Naive thymus-derived CD8-positive, alpha-beta T cell (primary cell): Measurements from ENCODE around the gene KRTAP2-2. TPM values are rescaled to one million over a fixed set of nuclear protein-coding genes. Genes with fewer than 3 reads are reported as not detected.
"Not testable (repeated sequence)": the region's sequence is repeated elsewhere in the genome, so short reads cannot be mapped to it uniquely, and the experiment has no call there.

Source experiments
- ATAC-seq, 2 donors: fragments of 150-1000 bp; cut with Tn5 transposase in 1 of 2; sonication (Bioruptor Pico), chemical (Tn5 transposase) in 1 of 2; 1 replicate in 1 of 2; 2 replicates in 1 of 2; pipeline ENCODE4 v1.10.0; 2021; ENCODE audit warnings: mild to moderate bottlenecking in 2 of 2, moderate library complexity in 2 of 2
- POLR2A ChIA-PET: fragments of 350-600 bp; sonication (Branson Sonifier 250); formaldehyde crosslinking; loops from one replicate; lab custom pipeline; 2021; ENCODE audit warnings: antibody characterized with exemption; lab: Charles Lee
- DNase-seq, 10 donors: peaks; one replicate each; pipeline versions ENCODE4 v3.0.0 to v3.0.0-alpha.2; 2020 to 2022
- H3K27ac Mint-ChIP-seq, 10 donors: one replicate each; pipeline ENCODE4 v1.8.0; 2020 to 2022; ENCODE audit warnings: mild to moderate bottlenecking in 10 of 10, mixed read lengths in 10 of 10, moderate library complexity in 4 of 10, inconsistent platforms in 1 of 10
- H3K27me3 Mint-ChIP-seq, 5 donors: one replicate each; pipeline ENCODE4 v1.8.0; 2021 to 2022; ENCODE audit warnings: mixed read lengths in 5 of 5
- H3K36me3 Mint-ChIP-seq, 3 donors: one replicate each; pipeline ENCODE4 v1.8.0; 2020 to 2022; ENCODE audit warnings: mixed read lengths in 3 of 3, mild to moderate bottlenecking in 2 of 3, inconsistent platforms in 1 of 3
- H3K4me1 Mint-ChIP-seq, 4 donors: one replicate each; pipeline ENCODE4 v1.8.0; 2021 to 2022; ENCODE audit warnings: mixed read lengths in 4 of 4
- H3K4me3 Mint-ChIP-seq, 10 donors: one replicate each; pipeline ENCODE4 v1.8.0; 2020 to 2022; ENCODE audit warnings: mild to moderate bottlenecking in 10 of 10, mixed read lengths in 10 of 10, moderate library complexity in 6 of 10, inconsistent platforms in 1 of 10
- H3K9me3 Mint-ChIP-seq, 9 donors: one replicate each; pipeline ENCODE4 v1.8.0; 2020 to 2022; ENCODE audit warnings: mixed read lengths in 9 of 9, mild to moderate bottlenecking in 3 of 9, inconsistent platforms in 1 of 9, moderate library complexity in 1 of 9
- polyA plus RNA-seq, 3 donors: library from polyadenylated mRNA; unstranded; fragments of 300-500 nt; fragmentation: Illumina TruSeq; gene quantifications; one replicate each; pipeline ENCODE4 v1.2.3, GENCODE V29; 2021
- total RNA-seq, 8 experiments: library from RNA in 2 of 8; stranded (reverse) in 2 of 8; gene quantifications; one replicate each; pipeline ENCODE4 v1.2.3 and lab custom pipeline; 2021 to 2026

KRTAP2-2 gene
- total and polyA plus RNA-seq, 5 experiments from 2014 or later: not detected

DNA sequence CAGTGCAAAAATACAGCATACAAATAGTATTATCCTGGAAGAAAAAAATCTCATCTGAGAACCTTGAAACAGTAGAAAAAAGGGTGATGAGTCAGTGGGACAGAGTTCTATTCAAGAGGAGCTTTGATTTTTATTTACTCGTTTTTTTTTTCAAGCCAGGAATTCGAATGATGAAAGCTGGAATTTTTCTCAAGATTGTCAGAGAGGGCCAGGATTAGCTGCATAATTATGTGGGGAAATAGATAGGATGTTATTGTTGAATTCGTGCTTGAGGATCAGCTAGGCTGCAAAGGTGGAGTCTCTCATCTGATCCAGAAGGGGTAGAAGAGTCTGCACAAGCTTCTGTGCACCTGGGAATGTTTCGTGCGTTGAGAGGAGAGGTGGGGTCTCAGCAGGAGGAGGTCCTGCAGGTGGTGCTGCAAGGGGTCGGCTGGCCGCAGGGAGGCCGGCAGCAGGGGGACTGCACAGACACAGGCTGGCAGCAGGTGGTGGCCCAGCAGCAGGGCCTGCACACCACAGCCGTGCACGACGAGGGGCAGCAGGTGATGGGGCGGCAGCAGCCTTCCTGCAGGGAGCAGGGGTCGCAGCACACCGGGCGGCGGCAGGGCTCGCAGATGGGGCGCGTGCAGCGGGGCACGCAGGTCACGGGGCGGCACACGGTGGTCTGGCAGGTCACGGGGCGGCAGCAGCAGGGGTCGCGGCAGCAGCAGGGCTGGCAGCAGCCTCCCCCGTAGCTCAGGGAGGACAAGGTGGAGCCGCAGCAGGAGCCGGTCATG lies 4.4 kb upstream of the KRTAP2-2 start:
- H3K4me3 Mint-ChIP-seq, H3K4me1 Mint-ChIP-seq, H3K36me3 Mint-ChIP-seq, H3K9me3 Mint-ChIP-seq, POLR2A ChIA-PET, DNase-seq, ATAC-seq: not testable (repeated sequence)
- H3K27ac Mint-ChIP-seq: peak overlapping the region in 1 of 10 donors; percentile 6
- peaks cover 14 to 56% (median 30%) of the 10 kb centered on the region in 5 donors for H3K27me3 Mint-ChIP-seq

DNA sequence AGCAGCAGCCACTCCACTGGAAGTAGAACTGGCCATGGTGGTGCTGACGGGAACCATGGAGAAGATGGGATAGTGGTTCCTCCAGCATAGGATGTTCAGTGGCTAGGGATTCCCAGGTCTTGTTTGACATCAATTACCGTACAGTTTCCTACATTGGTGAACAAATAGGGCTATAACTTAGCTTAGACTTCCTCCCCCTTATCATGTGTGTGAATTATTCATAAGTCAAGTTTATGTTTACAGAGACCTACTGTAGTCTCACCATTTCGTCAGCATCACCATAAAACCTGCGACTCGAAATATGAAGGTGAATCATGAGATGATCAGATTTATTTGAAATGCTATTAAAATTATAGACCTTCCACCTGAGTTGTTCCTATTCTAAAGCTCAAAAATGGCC lies 3.7 kb upstream of the KRTAP2-2 start:
- DNase-seq (no peak), ATAC-seq (no peak)
- Mint-ChIP-seq H3K27me3 (peaks cover 14 to 53% (median 27%) of the 10 kb centered on the region in 5 donors), H3K9me3 (peaks cover 0 to 7% (median 0%) of the 10 kb centered on the region in 9 donors), H3K4me1 (no peaks in the 10 kb centered on the region), H3K4me3 (no peak overlapping the region), H3K36me3 (peaks cover 0 to 7% (median 4%) of the 10 kb centered on the region in 3 donors), H3K27ac (no peak overlapping the region)
- POLR2A ChIA-PET: no interaction called here

DNA sequence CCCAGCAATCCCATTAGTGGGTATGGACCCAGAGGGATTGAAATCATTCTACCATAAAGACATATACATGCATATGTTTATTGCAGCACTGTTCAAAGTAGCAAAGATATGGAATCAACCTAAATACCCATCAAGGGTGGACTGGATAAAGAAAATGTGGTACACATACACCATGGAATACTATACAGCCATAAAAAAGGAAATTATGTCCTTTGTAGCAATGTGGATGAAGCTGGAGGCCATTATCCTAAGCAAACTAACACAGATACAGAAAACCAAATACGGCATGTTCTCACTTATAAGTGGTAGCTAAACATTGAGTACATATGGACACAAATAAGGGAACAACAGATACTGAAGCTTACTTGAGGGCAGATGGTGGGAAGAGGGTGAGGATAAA lies 2.5 kb upstream of the KRTAP2-2 start:
- Mint-ChIP-seq H3K36me3 (peaks cover 0 to 7% (median 6%) of the 10 kb centered on the region in 3 donors), H3K27ac (no peak overlapping the region), H3K27me3 (peaks cover 14 to 52% (median 25%) of the 10 kb centered on the region in 5 donors), H3K9me3 (peaks cover 0 to 7% (median 0%) of the 10 kb centered on the region in 9 donors), H3K4me3 (no peak overlapping the region), H3K4me1 (no peaks in the 10 kb centered on the region)
- ATAC-seq (no peak), DNase-seq (no peak)
- POLR2A ChIA-PET: no interaction called here

DNA sequence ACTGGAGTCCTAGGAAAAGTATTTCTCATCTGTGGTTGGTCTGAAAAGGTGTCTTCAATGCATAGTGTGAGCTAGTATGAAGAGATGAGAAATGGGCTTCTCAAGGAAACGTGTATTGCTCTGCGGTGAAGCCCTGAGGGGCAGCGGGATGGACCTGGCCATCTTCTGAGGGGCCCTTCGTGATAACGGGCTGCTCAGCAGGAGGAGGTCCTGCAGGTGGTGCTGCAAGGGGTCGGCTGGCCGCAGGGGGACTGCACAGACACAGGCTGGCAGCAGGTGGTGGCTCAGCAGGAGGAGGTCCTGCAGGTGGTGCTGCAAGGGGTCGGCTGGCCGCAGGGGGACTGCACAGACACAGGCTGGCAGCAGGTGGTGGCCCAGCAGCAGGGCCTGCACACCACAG lies 474 bp downstream of the KRTAP2-2 start:
- POLR2A ChIA-PET, H3K9me3 Mint-ChIP-seq, DNase-seq, H3K27ac Mint-ChIP-seq, H3K36me3 Mint-ChIP-seq, H3K4me1 Mint-ChIP-seq, ATAC-seq, H3K4me3 Mint-ChIP-seq: not testable (repeated sequence)
- peaks cover 9 to 36% (median 18%) of the 10 kb centered on the region in 5 donors for H3K27me3 Mint-ChIP-seq

DNA sequence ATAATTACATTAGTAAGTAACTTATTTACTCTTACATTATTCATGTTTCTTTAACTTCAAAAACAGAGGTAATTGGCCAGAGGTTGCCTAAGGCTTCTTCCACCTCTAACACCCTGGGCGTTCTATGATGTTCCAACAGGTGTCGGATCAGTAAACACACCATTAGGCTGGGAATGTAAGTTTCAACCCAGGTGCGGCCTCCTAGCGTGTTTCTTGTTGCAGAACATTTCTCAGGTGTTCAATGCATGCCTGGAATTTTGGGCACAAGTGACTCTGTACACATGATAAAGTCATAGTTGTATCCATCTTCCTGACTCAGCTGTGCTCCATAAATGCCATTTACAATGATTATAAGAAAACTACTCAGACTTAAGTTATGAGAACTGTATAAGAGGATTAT lies 1.0 kb downstream of the KRTAP2-2 start:
- POLR2A ChIA-PET: no interaction called here
- H3K4me3 Mint-ChIP-seq: no peak overlapping the region
- H3K27ac Mint-ChIP-seq: no peak overlapping the region
- H3K9me3 Mint-ChIP-seq: peaks cover 0 to 7% (median 0%) of the 10 kb centered on the region in 9 donors
- H3K36me3 Mint-ChIP-seq: peaks cover 0 to 7% (median 6%) of the 10 kb centered on the region in 3 donors
- no peak for ATAC-seq
- peaks cover 6 to 31% (median 14%) of the 10 kb centered on the region in 5 donors for H3K27me3 Mint-ChIP-seq
- no peak for DNase-seq
- no peaks in the 10 kb centered on the region for H3K4me1 Mint-ChIP-seq

DNA sequence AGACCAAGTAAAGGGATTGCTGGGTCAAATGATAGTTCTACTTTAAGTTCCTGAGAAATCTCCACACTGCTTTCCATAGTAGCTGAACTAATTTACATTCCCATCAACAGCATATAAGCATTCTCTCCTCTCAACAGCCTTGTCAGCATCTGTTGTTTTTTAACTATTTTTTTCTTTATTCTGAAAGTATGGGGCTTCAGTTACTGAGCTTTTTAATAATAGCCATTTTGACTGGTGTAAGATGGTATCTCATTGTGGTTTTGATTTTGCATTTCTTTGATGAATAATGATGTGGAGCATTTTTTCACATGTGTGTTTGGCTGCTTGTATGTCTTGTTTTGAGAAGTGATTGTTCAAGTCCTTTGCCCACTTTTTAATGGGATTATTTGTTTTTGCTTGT lies 2.5 kb downstream of the KRTAP2-2 start:
- Mint-ChIP-seq H3K4me3 (no peak overlapping the region), H3K4me1 (no peaks in the 10 kb centered on the region), H3K27ac (no peak overlapping the region), H3K36me3 (peaks cover 0 to 6% (median 5%) of the 10 kb centered on the region in 3 donors), H3K9me3 (peaks cover 0 to 5% (median 0%) of the 10 kb centered on the region in 9 donors), H3K27me3 (peaks cover 8 to 22% (median 15%) of the 10 kb centered on the region in 5 donors)
- ATAC-seq (no peak), DNase-seq (no peak)
- POLR2A ChIA-PET: no interaction called here

DNA sequence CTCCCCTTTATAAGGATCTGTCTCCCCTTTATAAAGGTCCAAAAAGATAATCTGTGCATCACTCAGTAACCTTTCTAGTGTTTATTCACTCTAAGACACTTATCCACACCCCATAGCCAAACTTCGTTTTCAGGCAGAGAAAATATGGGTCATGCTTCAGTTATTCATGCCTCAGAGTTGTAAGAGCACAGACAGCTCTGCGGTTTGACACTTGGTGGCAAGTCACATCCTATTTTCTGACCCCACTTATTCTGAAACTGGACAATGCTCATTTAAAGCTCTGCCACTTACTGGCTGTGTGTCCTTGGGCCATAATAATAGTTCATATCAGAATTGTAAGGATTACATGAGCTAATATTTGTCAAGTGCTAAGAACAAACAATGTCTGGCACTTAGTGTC lies 5.9 kb downstream of the KRTAP2-2 start:
- ATAC-seq (no peak), DNase-seq (no peak)
- Mint-ChIP-seq H3K4me1 (peaks cover 0 to 4% (median 2%) of the 10 kb centered on the region in 4 donors), H3K27me3 (peaks cover 5 to 24% (median 13%) of the 10 kb centered on the region in 5 donors), H3K9me3 (peaks cover 0 to 3% (median 2%) of the 10 kb centered on the region in 9 donors), H3K27ac (no peak overlapping the region), H3K4me3 (no peak overlapping the region), H3K36me3 (peaks cover 0 to 2% (median 0%) of the 10 kb centered on the region in 3 donors)
- POLR2A ChIA-PET: no interaction called here

DNA sequence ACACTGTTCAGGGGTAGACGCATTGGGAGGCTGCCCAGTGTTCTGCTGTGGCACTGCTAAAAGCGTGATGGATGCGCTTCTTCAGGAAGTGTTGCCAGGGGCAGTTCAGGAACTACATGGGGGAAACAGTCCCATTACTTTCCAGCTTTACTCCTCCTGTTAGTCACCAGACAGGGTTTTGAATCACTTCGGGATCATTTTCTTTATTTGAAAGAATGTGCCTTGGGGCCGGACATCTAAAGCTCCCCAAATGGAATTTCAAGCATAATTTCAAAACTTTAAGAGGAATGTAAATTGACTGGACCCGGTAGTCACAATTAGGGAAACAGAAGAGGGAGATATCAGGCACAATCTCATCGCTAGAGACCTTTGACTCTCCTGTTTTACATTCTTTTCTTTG lies 6.6 kb downstream of the KRTAP2-2 start:
- Mint-ChIP-seq H3K4me1 (peaks cover 0 to 5% (median 2%) of the 10 kb centered on the region in 4 donors), H3K9me3 (peaks cover under 1 to 10% (median 5%) of the 10 kb centered on the region in 9 donors), H3K4me3 (no peak overlapping the region), H3K27me3 (peaks cover 5 to 24% (median 13%) of the 10 kb centered on the region in 5 donors), H3K27ac (no peak overlapping the region), H3K36me3 (peaks cover 0 to 3% (median 1%) of the 10 kb centered on the region in 3 donors)
- POLR2A ChIA-PET: no interaction called here
- no peak for ATAC-seq
- DNase-seq: no peak

DNA sequence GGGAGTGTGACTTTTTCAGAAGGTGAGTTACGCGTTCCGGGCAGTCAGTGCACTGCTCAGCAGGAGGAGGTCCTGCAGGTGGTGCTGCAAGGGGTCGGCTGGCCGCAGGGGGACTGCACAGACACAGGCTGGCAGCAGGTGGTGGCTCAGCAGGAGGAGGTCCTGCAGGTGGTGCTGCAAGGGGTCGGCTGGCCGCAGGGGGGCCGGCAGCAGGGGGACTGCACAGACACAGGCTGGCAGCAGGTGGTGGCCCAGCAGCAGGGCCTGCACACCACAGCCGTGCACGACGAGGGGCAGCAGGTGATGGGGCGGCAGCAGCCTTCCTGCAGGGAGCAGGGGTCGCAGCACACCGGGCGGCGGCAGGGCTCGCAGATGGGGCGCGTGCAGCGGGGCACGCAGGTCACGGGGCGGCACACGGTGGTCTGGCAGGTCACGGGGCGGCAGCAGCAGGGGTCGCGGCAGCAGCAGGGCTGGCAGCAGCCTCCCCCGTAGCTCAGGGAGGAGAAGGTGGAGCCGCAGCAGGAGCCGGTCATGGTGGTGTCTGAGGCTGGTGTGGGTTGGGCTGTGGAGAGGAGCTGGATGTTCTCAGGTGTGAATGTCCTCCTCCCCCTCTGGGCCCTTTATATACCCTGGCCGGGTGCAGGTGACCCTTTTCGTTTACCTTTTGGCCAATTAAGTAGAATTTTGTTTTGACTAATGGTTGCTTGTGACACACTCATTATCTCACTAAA lies 8.1 kb downstream of the KRTAP2-2 start, which contains the start of gene KRTAP2-1:
Gene KRTAP2-1, minus strand, starts transcription at position 582 of the 731 bp plus-strand sequence. Its CDS starts 49 bp downstream, at position 533.
- DNase-seq, H3K4me1 Mint-ChIP-seq, H3K36me3 Mint-ChIP-seq, ATAC-seq, H3K4me3 Mint-ChIP-seq: not testable (repeated sequence)
- Mint-ChIP-seq H3K27me3 (peaks cover 5 to 24% (median 13%) of the 10 kb centered on the region in 5 donors), H3K27ac (peak within 1 kb of the TSS in 1 of 10 donors; percentile 34), H3K9me3 (peaks cover 2 to 24% (median 7%) of the 10 kb centered on the region in 9 donors)
- POLR2A ChIA-PET: interaction anchor here (0.6 kb wide), 1 partner anchor 906 kb away, joined by 5 read pairs; the partner anchor contains the start of gene CASC3

DNA sequence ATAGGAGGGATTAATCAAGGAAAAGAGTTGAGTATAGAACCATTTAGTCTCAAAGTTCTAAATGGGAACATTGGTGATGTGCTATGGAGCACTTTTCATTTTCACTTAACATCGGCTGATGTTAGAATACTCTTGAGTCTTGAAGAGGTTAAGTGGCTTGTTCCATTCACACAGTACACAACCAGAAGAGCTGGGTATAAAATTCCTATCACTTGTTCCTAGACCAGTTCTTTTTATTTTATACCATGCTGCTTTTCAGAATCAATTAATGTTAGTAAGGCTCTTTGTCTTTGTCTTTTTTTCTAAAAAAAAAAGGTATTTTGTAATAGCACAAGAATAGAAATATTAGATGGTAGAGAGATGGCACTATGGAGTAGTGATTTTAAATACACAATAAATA lies 12.1 kb downstream of the KRTAP2-2 start:
- POLR2A ChIA-PET: no interaction called here
- Mint-ChIP-seq H3K27ac (no peak overlapping the region), H3K27me3 (peaks cover 4 to 19% (median 10%) of the 10 kb centered on the region in 5 donors), H3K4me1 (peaks cover 0 to 5% (median 3%) of the 10 kb centered on the region in 4 donors), H3K4me3 (no peak overlapping the region), H3K9me3 (peaks cover 2 to 24% (median 7%) of the 10 kb centered on the region in 9 donors), H3K36me3 (peaks cover 0 to 5% (median 0%) of the 10 kb centered on the region in 3 donors)
- ATAC-seq: no peak
- no peak for DNase-seq

DNA sequence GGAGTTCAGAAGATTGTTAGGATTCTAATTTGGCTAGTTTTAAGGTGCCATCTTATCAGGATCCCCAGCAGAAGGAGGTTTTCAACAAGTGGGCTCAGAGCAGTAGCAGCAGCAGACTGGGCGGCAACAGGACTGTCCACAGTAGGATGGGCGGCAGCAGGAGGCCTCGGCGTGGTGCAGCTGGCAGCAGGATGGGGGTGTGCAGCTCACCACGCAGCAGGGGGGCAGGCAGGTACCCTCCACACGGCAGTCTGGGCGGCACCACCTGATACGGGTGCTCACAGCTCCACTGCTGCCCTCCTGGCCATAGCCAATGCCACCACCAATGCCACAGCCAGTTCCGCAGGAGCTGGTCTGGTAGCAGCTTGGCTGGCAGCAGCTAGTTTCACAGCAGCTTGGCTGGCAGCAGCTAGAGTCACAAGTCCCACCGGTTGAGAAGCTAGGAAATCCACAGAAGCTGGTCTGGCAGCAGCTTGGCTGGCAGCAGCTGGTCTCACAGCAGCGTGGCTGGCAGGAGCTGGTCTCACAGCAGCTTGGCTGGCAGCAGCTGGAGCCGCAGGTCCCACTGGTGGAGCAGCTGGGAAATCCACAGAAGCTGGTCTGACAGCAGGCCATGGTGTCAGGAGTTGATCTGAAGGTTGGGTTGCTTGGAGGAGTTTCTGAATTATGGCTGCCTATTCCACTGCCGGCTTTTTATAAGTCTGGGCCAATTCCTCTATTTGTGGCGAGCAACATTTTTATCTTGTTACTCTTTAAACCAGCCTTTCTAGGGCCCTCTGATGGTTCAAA lies 14.1 kb downstream of the KRTAP2-2 start, which contains the start of gene KRTAP1-1:
Gene KRTAP1-1, minus strand, starts transcription at position 668 of the 789 bp plus-strand sequence. Its CDS starts 53 bp downstream, at position 615.
- H3K4me3 Mint-ChIP-seq, DNase-seq, POLR2A ChIA-PET, H3K36me3 Mint-ChIP-seq, H3K4me1 Mint-ChIP-seq, H3K27ac Mint-ChIP-seq, ATAC-seq: not testable (repeated sequence)
- Mint-ChIP-seq H3K9me3 (peaks cover 2 to 24% (median 7%) of the 10 kb centered on the region in 9 donors), H3K27me3 (peaks cover 0 to 17% (median 4%) of the 10 kb centered on the region in 5 donors)

DNA sequence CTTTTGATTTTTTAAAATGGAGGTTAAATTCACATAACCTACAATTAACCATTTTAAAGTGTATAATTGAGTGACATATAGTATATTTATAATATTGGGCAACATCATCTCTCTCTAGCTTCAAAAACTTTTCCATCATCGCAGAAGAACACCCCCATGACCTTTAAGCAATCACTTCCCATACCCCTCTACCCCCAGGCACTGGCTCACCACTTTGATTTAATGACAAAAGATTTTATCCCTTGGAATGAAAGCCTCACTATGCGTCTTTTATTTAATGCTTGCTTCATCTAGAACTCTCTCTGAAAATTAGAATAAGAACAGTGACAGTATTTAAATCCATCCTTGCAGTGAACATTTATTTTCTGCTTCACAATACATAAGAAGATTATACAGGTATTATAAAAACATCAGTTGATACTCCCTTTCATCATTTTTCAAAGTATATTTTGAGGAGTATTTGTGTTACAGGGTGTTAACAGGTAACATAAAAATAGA lies 17.1 kb downstream of the KRTAP2-2 start:
- DNase-seq: no peak
- Mint-ChIP-seq H3K4me3 (no peak overlapping the region), H3K36me3 (no peaks in the 10 kb centered on the region), H3K9me3 (peaks cover 0 to 9% (median 4%) of the 10 kb centered on the region in 9 donors), H3K4me1 (peaks cover 0 to 2% (median 0%) of the 10 kb centered on the region in 4 donors), H3K27ac (no peak overlapping the region), H3K27me3 (peaks cover 0 to 10% (median 2%) of the 10 kb centered on the region in 5 donors)
- POLR2A ChIA-PET: no interaction called here
- no peak for ATAC-seq
